WTC11 (cell line): ENCODE data around the gene MRNIP. TPM values are rescaled to one million over a fixed set of nuclear protein-coding genes. Genes with fewer than 3 reads are reported as not detected.

Source experiments
- ATAC-seq: fragments of 200-7000 bp; cut with Tn5 transposase; 2 replicates; pipeline ENCODE4 v1.10.0; 2021; ENCODE audit warnings: mild to moderate bottlenecking, moderate library complexity
- CTCF ChIA-PET: fragments of 300-600 bp; sonication (Branson Sonifier 250); formaldehyde crosslinking; loops from one replicate; lab custom pipeline; 2021; ENCODE audit warnings: antibody characterized with exemption; lab: Charles Lee
- POLR2A ChIA-PET: fragments of 350-600 bp; sonication (Branson Sonifier 250); formaldehyde crosslinking; loops from one replicate; lab custom pipeline; 2021; ENCODE audit warnings: antibody characterized with exemption; lab: Charles Lee
- DNase-seq: peaks from one replicate; pipeline ENCODE4 v3.0.0; 2021; ENCODE audit warnings: low spot score
- H3K27ac Mint-ChIP-seq: 2 replicates; pipeline ENCODE4 v1.8.0; 2021; ENCODE audit warnings: mixed read lengths
- H3K27me3 Mint-ChIP-seq: 2 replicates; pipeline ENCODE4 v1.8.0; 2021; ENCODE audit warnings: low read depth, mild to moderate bottlenecking, moderate library complexity, mixed read lengths
- H3K36me3 Mint-ChIP-seq: 2 replicates; pipeline ENCODE4 v1.8.0; 2021; ENCODE audit warnings: mixed read lengths
- H3K4me1 Mint-ChIP-seq: 2 replicates; pipeline ENCODE4 v1.8.0; 2022; ENCODE audit warnings: mixed read lengths
- H3K4me3 Mint-ChIP-seq: 2 replicates; pipeline ENCODE4 v1.8.0; 2021; ENCODE audit warnings: mild to moderate bottlenecking, moderate library complexity, mixed read lengths
- H3K9me3 Mint-ChIP-seq: 2 replicates; pipeline ENCODE4 v1.8.0; 2021; ENCODE audit warnings: mixed read lengths
- ATF1 ChIP-seq: sonication (generic); formaldehyde crosslinking; IDR thresholded peaks from 2 replicates; pipeline ENCODE4 v1.8.1; 2023; ENCODE audit warnings: mild to moderate bottlenecking, moderate library complexity, missing genetic modification reagents
- CBFB ChIP-seq: sonication (generic); formaldehyde crosslinking; IDR thresholded peaks from 2 replicates; pipeline ENCODE4 v1.8.1; 2022; ENCODE audit warnings: mild to moderate bottlenecking, low read depth, missing genetic modification reagents
- EMX1 ChIP-seq: fragments of 250-450 bp; sonication (Bioruptor Pico); IDR thresholded peaks from 2 replicates; pipeline ENCODE4 v1.8.0; 2021; ENCODE audit warnings: mild to moderate bottlenecking
- ETV6 ChIP-seq: sonication (generic); formaldehyde crosslinking; IDR thresholded peaks from 2 replicates; pipeline ENCODE4 v1.8.1; 2022; ENCODE audit warnings: mild to moderate bottlenecking, missing genetic modification reagents
- FOXK1 ChIP-seq: sonication (generic); formaldehyde crosslinking; IDR thresholded peaks from 2 replicates; pipeline ENCODE4 v1.8.0; 2022; ENCODE audit warnings: mild to moderate bottlenecking, moderate library complexity, missing genetic modification reagents
- GABPB1 ChIP-seq: sonication (generic); formaldehyde crosslinking; IDR thresholded peaks from 2 replicates; pipeline ENCODE4 v1.8.1; 2023; ENCODE audit warnings: mild to moderate bottlenecking, missing genetic modification reagents
- JAZF1 ChIP-seq: fragments of 250-450 bp; sonication (Bioruptor Pico); IDR thresholded peaks from 2 replicates; pipeline ENCODE4 v1.9.0; 2021; ENCODE audit warnings: moderate library complexity, mild to moderate bottlenecking, inconsistent platforms
- NFATC4 ChIP-seq: fragments of 250-450 bp; sonication (Bioruptor Pico); IDR thresholded peaks from 2 replicates; pipeline ENCODE4 v1.9.0; 2021; ENCODE audit warnings: mild to moderate bottlenecking
- SMAD4 ChIP-seq: sonication (generic); formaldehyde crosslinking; IDR thresholded peaks from 2 replicates; pipeline ENCODE4 v1.8.0; 2022; ENCODE audit warnings: mild to moderate bottlenecking, missing genetic modification reagents
- ZNF138 ChIP-seq: sonication (generic); formaldehyde crosslinking; conservative IDR thresholded peaks from 2 replicates; pipeline ENCODE4 v1.8.1; 2022; ENCODE audit warnings: mild to moderate bottlenecking, moderate library complexity, missing genetic modification reagents
- ZNF281 ChIP-seq: sonication (generic); formaldehyde crosslinking; IDR thresholded peaks from 2 replicates; pipeline ENCODE4 v1.8.0; 2023; ENCODE audit warnings: mild to moderate bottlenecking, missing genetic modification reagents
- ZNF425 ChIP-seq: fragments of 250-450 bp; sonication (Bioruptor Pico); conservative IDR thresholded peaks from 2 replicates; pipeline ENCODE4 v1.9.0; 2021; ENCODE audit warnings: mild to moderate bottlenecking
- ZNF671 ChIP-seq: fragments of 250-450 bp; sonication (Bioruptor Pico); IDR thresholded peaks from 2 replicates; pipeline ENCODE4 v1.8.0; 2021; ENCODE audit warnings: mild to moderate bottlenecking
- total RNA-seq: library from RNA; stranded (reverse); gene quantifications from 3 replicates; pipeline ENCODE4 v1.2.3, GENCODE V29; 2021
- TF ChIP-seq, protein P1 (sequence below): sonication (generic); formaldehyde crosslinking; IDR thresholded peaks from 2 replicates; pipeline ENCODE4 v1.8.1; 2022; ENCODE audit warnings: mild to moderate bottlenecking, missing genetic modification reagents, moderate library complexity, borderline replicate concordance
- TF ChIP-seq, protein P2 (sequence below): sonication (generic); formaldehyde crosslinking; IDR thresholded peaks from 2 replicates; pipeline ENCODE4 v1.8.0; 2022; ENCODE audit warnings: mild to moderate bottlenecking, missing genetic modification reagents
- TF ChIP-seq, protein P3 (sequence below): sonication (generic); formaldehyde crosslinking; conservative IDR thresholded peaks from 2 replicates; pipeline ENCODE4 v1.8.1; 2022; ENCODE audit warnings: mild to moderate bottlenecking, missing genetic modification reagents
- TF ChIP-seq, protein P4 (sequence below): fragments of 250-450 bp; sonication (Bioruptor Pico); IDR thresholded peaks from 2 replicates; pipeline ENCODE4 v1.9.0; 2021; ENCODE audit warnings: mild to moderate bottlenecking
- TF ChIP-seq, protein P5 (sequence below): sonication (generic); formaldehyde crosslinking; IDR thresholded peaks from 2 replicates; pipeline ENCODE4 v1.8.1; 2022; ENCODE audit warnings: mild to moderate bottlenecking, moderate library complexity, missing genetic modification reagents
- TF ChIP-seq, protein P6 (sequence below): sonication (generic); formaldehyde crosslinking; IDR thresholded peaks from 2 replicates; pipeline ENCODE4 v1.8.1; 2023; ENCODE audit warnings: mild to moderate bottlenecking, missing genetic modification reagents, moderate library complexity

MRNIP gene
- total RNA-seq, 1 experiment from 2014 or later = 42.0 TPM

DNA sequence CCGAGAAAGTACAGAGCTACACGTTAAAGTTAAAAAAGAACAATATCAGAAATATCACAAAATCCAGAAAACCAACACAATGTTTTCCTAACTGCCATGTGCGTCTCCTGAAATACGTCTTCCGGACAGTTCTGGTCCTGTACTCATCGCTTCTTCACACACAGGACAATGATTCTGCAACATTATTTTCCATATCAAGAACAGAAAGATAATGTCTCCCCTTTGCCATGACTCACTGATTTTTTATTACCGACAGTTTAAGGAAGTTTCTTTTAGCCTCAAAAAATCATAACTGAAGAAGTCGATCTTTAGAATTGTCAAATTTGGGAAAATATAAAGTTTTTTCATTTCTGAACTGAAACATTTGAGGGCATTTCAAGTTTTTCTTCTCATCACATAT, 46.5 kb upstream of the MRNIP start:
- Mint-ChIP-seq H3K27me3 (no peaks in the 10 kb centered on the region), H3K36me3 (peaks cover 18% of the 10 kb centered on the region), H3K9me3 (no peaks in the 10 kb centered on the region), H3K4me3 (no peak overlapping the region), H3K4me1 (peaks cover 3% of the 10 kb centered on the region; the same call in 1 of the 2 replicates), H3K27ac (no peak overlapping the region)
- ChIA-PET CTCF (no interaction called here), POLR2A (no interaction called here)
- ATAC-seq (no peak), DNase-seq (no peak)
- TF ChIP-seq FOXK1 = no peak
- TF ChIP-seq, protein P1, sequence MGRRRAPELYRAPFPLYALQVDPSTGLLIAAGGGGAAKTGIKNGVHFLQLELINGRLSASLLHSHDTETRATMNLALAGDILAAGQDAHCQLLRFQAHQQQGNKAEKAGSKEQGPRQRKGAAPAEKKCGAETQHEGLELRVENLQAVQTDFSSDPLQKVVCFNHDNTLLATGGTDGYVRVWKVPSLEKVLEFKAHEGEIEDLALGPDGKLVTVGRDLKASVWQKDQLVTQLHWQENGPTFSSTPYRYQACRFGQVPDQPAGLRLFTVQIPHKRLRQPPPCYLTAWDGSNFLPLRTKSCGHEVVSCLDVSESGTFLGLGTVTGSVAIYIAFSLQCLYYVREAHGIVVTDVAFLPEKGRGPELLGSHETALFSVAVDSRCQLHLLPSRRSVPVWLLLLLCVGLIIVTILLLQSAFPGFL (CRISPR knock-in tag) = no peak
- TF ChIP-seq, protein P2, sequence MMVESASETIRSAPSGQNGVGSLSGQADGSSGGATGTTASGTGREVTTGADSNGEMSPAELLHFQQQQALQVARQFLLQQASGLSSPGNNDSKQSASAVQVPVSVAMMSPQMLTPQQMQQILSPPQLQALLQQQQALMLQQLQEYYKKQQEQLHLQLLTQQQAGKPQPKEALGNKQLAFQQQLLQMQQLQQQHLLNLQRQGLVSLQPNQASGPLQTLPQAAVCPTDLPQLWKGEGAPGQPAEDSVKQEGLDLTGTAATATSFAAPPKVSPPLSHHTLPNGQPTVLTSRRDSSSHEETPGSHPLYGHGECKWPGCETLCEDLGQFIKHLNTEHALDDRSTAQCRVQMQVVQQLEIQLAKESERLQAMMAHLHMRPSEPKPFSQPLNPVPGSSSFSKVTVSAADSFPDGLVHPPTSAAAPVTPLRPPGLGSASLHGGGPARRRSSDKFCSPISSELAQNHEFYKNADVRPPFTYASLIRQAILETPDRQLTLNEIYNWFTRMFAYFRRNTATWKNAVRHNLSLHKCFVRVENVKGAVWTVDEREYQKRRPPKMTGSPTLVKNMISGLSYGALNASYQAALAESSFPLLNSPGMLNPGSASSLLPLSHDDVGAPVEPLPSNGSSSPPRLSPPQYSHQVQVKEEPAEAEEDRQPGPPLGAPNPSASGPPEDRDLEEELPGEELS (CRISPR knock-in tag) = no peak
- TF ChIP-seq, protein P3, sequence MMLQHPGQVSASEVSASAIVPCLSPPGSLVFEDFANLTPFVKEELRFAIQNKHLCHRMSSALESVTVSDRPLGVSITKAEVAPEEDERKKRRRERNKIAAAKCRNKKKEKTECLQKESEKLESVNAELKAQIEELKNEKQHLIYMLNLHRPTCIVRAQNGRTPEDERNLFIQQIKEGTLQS = no peak
- no peak for TF ChIP-seq NFATC4 (CRISPR knock-in tag)
- TF ChIP-seq, protein P4, sequence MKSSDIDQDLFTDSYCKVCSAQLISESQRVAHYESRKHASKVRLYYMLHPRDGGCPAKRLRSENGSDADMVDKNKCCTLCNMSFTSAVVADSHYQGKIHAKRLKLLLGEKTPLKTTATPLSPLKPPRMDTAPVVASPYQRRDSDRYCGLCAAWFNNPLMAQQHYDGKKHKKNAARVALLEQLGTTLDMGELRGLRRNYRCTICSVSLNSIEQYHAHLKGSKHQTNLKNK (CRISPR knock-in tag) = no peak
- no peak for TF ChIP-seq GABPB1
- no peak for TF ChIP-seq ZNF138 (CRISPR knock-in tag)

GRCh38 chr5:179904463-179905160, 46.0 kb upstream of the MRNIP start:
- ChIA-PET CTCF (interaction anchor here (0.6 kb wide), 1 partner anchor 1177 kb away, joined by 3 read pairs; no protein-coding TSS in a partner anchor), POLR2A (interaction anchor here (0.6 kb wide), 1 partner anchor 1698 kb away, joined by 3 read pairs; no protein-coding TSS in a partner anchor)
- no peaks in the 10 kb centered on the region for H3K27me3 Mint-ChIP-seq
- ATAC-seq (no peak), DNase-seq (no peak)
- peaks cover 19% of the 10 kb centered on the region for H3K36me3 Mint-ChIP-seq
- H3K27ac Mint-ChIP-seq = no peak overlapping the region
- no peaks in the 10 kb centered on the region for H3K9me3 Mint-ChIP-seq
- peaks cover 3% of the 10 kb centered on the region; the same call in 1 of the 2 replicates for H3K4me1 Mint-ChIP-seq
- no peak overlapping the region for H3K4me3 Mint-ChIP-seq
- TF ChIP-seq, protein P5, sequence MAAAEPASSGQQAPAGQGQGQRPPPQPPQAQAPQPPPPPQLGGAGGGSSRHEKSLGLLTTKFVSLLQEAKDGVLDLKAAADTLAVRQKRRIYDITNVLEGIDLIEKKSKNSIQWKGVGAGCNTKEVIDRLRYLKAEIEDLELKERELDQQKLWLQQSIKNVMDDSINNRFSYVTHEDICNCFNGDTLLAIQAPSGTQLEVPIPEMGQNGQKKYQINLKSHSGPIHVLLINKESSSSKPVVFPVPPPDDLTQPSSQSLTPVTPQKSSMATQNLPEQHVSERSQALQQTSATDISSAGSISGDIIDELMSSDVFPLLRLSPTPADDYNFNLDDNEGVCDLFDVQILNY (CRISPR knock-in tag) = no peak
- no peak for TF ChIP-seq ATF1 (CRISPR knock-in tag)
- no peak for TF ChIP-seq JAZF1
- no peak for TF ChIP-seq ZNF425 (CRISPR knock-in tag)
- no peak for TF ChIP-seq ZNF281
- no peak for TF ChIP-seq ETV6
- TF ChIP-seq, protein P6, sequence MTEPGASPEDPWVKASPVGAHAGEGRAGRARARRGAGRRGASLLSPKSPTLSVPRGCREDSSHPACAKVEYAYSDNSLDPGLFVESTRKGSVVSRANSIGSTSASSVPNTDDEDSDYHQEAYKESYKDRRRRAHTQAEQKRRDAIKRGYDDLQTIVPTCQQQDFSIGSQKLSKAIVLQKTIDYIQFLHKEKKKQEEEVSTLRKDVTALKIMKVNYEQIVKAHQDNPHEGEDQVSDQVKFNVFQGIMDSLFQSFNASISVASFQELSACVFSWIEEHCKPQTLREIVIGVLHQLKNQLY (CRISPR knock-in tag) = no peak
- TF ChIP-seq EMX1 (CRISPR knock-in tag) = no peak
- TF ChIP-seq SMAD4 = no peak
- TF ChIP-seq CBFB (CRISPR knock-in tag) = no peak
- TF ChIP-seq ZNF671 (CRISPR knock-in tag) = no peak
- TF ChIP-seq, protein P4 (CRISPR knock-in tag) = no peak
